Measurements from ENCODE around the gene REXO5. TPM values are rescaled to one million over a fixed set of nuclear protein-coding genes. Genes with fewer than 3 reads are reported as not detected.

The REXO5 gene
- total and polyA plus RNA-seq, 2 of the 13 experiments (the other 11 are each of a cell fraction or from before 2014, with no cell fraction given) = 5.9 to 13.1 TPM

- TF ChIP-seq ZNF18 (CRISPR knock-in tag; IDR thresholded peaks at IDR 0.05; ENCODE audit: insufficient replicate concordance) = no peak
- TF ChIP-seq CREM (IDR thresholded peaks at IDR 0.05) = peak; percentile 67
- no peak for TF ChIP-seq CREM (CRISPR knock-in tag; IDR thresholded peaks at IDR 0.05)
- peak; percentile 95 for TF ChIP-seq THAP7 (CRISPR knock-in tag; IDR thresholded peaks at IDR 0.05)
- TF ChIP-seq TCF7L2 (IDR thresholded peaks at IDR 0.05; ENCODE audit: low read depth, low read length) = no peak
- TF ChIP-seq CBFB (CRISPR knock-in tag; IDR thresholded peaks at IDR 0.05) = peak; percentile 75
- peak; percentile 100 for TF ChIP-seq HDAC1 (CRISPR knock-in tag; IDR thresholded peaks at IDR 0.05)
- no peak for TF ChIP-seq ZNF512 (CRISPR knock-in tag; IDR thresholded peaks at IDR 0.05)
- peak; percentile 77; the same call in 1 of the 2 replicates for TF ChIP-seq HIC2 (CRISPR knock-in tag; IDR thresholded peaks at IDR 0.05; ENCODE audit: low read depth)
- peak; percentile 79 for TF ChIP-seq U2AF1 (optimal IDR thresholded peaks at IDR 0.05; ENCODE audit: low read depth, low read length)
- peak; percentile 76; the same call in 1 of the 2 replicates for TF ChIP-seq STAT5B (CRISPR knock-in tag; IDR thresholded peaks at IDR 0.05)
- TF ChIP-seq BRF2 (CRISPR knock-in tag; IDR thresholded peaks at IDR 0.05) = peak; percentile 100
- peak; percentile 94; the same call in 1 of the 2 replicates for TF ChIP-seq HMGXB3 (CRISPR knock-in tag; IDR thresholded peaks at IDR 0.05; ENCODE audit: borderline replicate concordance)
- peak; percentile 19; the same call in 1 of the 2 replicates for TF ChIP-seq PBX2 (CRISPR knock-in tag; IDR thresholded peaks at IDR 0.05)
- TF ChIP-seq MEIS2 (CRISPR knock-in tag; IDR thresholded peaks at IDR 0.05) = no peak
These were observed at the start of gene REXO5, which contains the start of gene ERI2 (continued) for GRCh38 chr16:20806168-20807050.

Measured in HepG2 (cell line).